Measurements from ENCODE around the gene SUCLG2.

Gene SUCLG2

DNA sequence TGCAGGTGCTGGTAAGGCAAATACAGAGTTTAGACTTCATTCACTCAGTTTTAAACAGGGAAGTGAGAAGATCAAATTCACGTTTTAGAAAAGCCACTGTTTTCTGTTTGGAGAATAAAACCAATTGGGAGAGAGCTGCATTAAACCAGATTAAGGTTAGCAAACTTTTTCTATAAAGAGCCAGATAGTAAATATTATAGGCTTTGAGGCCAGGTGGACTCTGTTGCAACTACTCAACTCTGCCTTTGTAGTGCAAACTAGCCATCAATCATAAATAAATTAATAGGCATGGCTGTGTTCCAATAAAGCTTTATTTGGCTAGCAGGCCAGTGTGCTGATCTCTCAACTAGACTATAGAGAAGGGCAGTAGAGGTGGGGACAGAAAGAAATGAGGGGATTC, 33.5 kb downstream of the SUCLG2 start:
- ATAC-seq (replicated peaks; ENCODE audit: extremely low read depth, poor library complexity, severe bottlenecking) (no peak), DNase-seq (ENCODE audit: low spot score in 2 of 2) (no peak)
- H3K27me3 Mint-ChIP-seq = no peaks in the 10 kb centered on the region
- peaks cover 41% of the 10 kb centered on the region for H3K4me1 Mint-ChIP-seq
- no peaks in the 10 kb centered on the region for H3K9me3 Mint-ChIP-seq
- H3K36me3 Mint-ChIP-seq (ENCODE audit: insufficient read depth) = peaks cover 13% of the 10 kb centered on the region
- H3K4me3 Mint-ChIP-seq = no peak overlapping the region
- peak overlapping the region; percentile 23 for H3K27ac Mint-ChIP-seq (ENCODE audit: low read depth)

DNA sequence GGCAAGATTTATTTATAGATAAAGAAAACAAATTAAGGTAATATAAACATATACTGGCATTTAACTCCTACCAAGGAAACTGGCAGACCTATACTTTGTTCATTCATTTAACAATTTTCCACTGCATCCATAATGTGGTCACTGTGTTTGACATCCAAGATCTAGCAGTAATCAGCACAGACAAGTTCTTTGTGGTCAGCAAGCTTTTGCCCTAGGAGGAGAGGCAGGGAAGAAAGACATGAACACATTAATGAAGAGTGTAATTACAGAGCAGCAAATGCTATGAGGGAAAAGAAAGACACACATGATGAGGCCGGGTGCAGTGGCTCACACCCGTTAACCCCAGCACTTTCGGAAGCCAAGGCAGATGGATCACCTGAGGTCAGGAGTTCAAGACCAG, 34.4 kb downstream of the SUCLG2 start:
- Mint-ChIP-seq H3K4me3 (no peak overlapping the region), H3K27me3 (no peaks in the 10 kb centered on the region), H3K4me1 (peaks cover 41% of the 10 kb centered on the region), H3K27ac (ENCODE audit: low read depth) (peak overlapping the region; percentile 23), H3K9me3 (no peaks in the 10 kb centered on the region), H3K36me3 (ENCODE audit: insufficient read depth) (peaks cover 13% of the 10 kb centered on the region)
- no peak for ATAC-seq (replicated peaks; ENCODE audit: extremely low read depth, poor library complexity, severe bottlenecking)
- DNase-seq (ENCODE audit: low spot score in 2 of 2) = no peak

DNA sequence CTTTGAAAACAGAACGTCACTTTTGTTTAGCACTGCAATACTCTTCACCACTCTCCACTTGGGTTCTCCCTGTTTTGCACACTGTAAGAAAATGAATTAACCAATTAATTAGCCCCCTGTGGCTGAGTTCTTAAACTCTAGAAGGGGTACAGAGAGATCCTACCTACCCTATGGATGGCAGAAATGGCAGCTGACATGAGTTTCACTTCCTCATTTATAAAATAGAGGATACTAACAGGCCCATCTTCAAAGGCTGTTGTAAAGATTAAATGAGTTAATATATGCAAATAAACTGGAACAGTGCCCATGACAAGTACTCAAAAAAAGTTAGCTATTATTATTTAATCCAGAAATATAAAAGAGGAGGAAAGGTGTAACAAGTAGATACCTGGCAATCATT, 36.9 kb downstream of the SUCLG2 start:
- H3K9me3 Mint-ChIP-seq = no peaks in the 10 kb centered on the region
- peaks cover 44% of the 10 kb centered on the region for H3K4me1 Mint-ChIP-seq
- no peak overlapping the region for H3K4me3 Mint-ChIP-seq
- H3K27ac Mint-ChIP-seq (ENCODE audit: low read depth) = no peak overlapping the region
- H3K27me3 Mint-ChIP-seq = no peaks in the 10 kb centered on the region
- H3K36me3 Mint-ChIP-seq (ENCODE audit: insufficient read depth) = peaks cover 14% of the 10 kb centered on the region
- ATAC-seq (replicated peaks; ENCODE audit: extremely low read depth, poor library complexity, severe bottlenecking) (no peak), DNase-seq (ENCODE audit: low spot score in 2 of 2) (no peak)

- ATAC-seq (replicated peaks; ENCODE audit: extremely low read depth, poor library complexity, severe bottlenecking) = no peak
- Mint-ChIP-seq H3K4me1 (peaks cover 46% of the 10 kb centered on the region), H3K27me3 (no peaks in the 10 kb centered on the region)
Observed at GRCh38 chr3:67616046-67616445, 38.4 kb downstream of the SUCLG2 start.

GRCh38 chr3:67614195-67614594, 40.2 kb downstream of the SUCLG2 start:
- no peak overlapping the region for H3K4me3 Mint-ChIP-seq
- H3K27ac Mint-ChIP-seq (ENCODE audit: low read depth) = peak overlapping the region; percentile 67
- DNase-seq (ENCODE audit: low spot score in 2 of 2) = no peak
- H3K4me1 Mint-ChIP-seq = peaks cover 39% of the 10 kb centered on the region
- H3K36me3 Mint-ChIP-seq (ENCODE audit: insufficient read depth) = peaks cover 17% of the 10 kb centered on the region
- H3K9me3 Mint-ChIP-seq = no peaks in the 10 kb centered on the region
- H3K27me3 Mint-ChIP-seq = no peaks in the 10 kb centered on the region
- ATAC-seq (replicated peaks; ENCODE audit: extremely low read depth, poor library complexity, severe bottlenecking) = no peak

More at GRCh38 chr3:67616046-67616445, 38.4 kb downstream of the SUCLG2 start:
- no peak for DNase-seq (ENCODE audit: low spot score in 2 of 2)
- no peaks in the 10 kb centered on the region for H3K9me3 Mint-ChIP-seq
- H3K27ac Mint-ChIP-seq (ENCODE audit: low read depth) = no peak overlapping the region
- peaks cover 10% of the 10 kb centered on the region for H3K36me3 Mint-ChIP-seq (ENCODE audit: insufficient read depth)
- H3K4me3 Mint-ChIP-seq = no peak overlapping the region

DNA sequence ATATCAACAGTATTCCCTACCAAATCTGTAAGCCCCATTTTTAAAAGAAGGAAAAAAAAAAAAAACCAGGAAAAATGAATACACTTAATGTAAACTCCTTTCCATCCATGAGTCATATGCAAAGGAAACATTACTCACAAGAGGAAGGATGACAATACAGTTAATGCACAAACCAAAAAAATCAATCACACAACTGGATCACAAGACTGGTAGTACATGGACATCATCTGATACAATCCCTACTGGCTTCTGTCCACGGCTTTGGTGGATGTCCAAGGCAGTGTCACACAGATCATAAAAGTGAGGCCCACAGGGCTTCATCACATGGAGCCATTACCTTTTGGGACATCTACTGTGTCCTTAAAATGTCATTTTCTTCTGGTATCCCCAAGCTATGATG, 44.0 kb downstream of the SUCLG2 start:
- Mint-ChIP-seq H3K36me3 (ENCODE audit: insufficient read depth) (peaks cover 38% of the 10 kb centered on the region), H3K4me1 (peaks cover 40% of the 10 kb centered on the region), H3K4me3 (no peak overlapping the region), H3K27ac (ENCODE audit: low read depth) (no peak overlapping the region), H3K9me3 (no peaks in the 10 kb centered on the region), H3K27me3 (no peaks in the 10 kb centered on the region)
- no peak for ATAC-seq (replicated peaks; ENCODE audit: extremely low read depth, poor library complexity, severe bottlenecking)
- no peak for DNase-seq (ENCODE audit: low spot score in 2 of 2)

- no peak for ATAC-seq (replicated peaks; ENCODE audit: extremely low read depth, poor library complexity, severe bottlenecking)
- H3K4me1 Mint-ChIP-seq = peaks cover 39% of the 10 kb centered on the region
- peaks cover 41% of the 10 kb centered on the region for H3K36me3 Mint-ChIP-seq (ENCODE audit: insufficient read depth)
- no peak for DNase-seq (ENCODE audit: low spot score in 2 of 2)
- no peak overlapping the region for H3K4me3 Mint-ChIP-seq
- no peaks in the 10 kb centered on the region for H3K27me3 Mint-ChIP-seq
- no peaks in the 10 kb centered on the region for H3K9me3 Mint-ChIP-seq
- H3K27ac Mint-ChIP-seq (ENCODE audit: low read depth) = no peak overlapping the region
Observed at GRCh38 chr3:67609709-67610108, 44.7 kb downstream of the SUCLG2 start.

DNA sequence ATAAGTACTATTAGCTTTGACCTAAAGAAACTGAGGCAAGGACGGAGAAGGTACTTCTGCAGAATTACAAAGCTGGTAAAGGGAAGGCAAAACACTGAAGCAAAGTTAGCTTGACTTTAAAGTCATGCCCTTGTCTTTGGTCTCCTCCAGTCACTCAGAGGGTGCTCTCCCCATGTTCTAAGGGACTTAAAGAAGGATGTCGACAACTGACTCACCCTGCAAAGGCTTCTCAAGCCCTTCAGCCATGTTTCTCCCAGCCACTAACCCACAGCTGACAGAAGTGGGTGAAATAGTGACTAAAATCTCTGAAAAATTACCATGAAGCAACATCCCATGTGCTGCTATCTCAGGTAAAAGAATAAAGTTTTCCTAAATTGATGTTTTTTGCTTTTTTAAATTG, 46.4 kb downstream of the SUCLG2 start:
- H3K9me3 Mint-ChIP-seq = no peaks in the 10 kb centered on the region
- no peak overlapping the region for H3K27ac Mint-ChIP-seq (ENCODE audit: low read depth)
- peaks cover 39% of the 10 kb centered on the region for H3K36me3 Mint-ChIP-seq (ENCODE audit: insufficient read depth)
- DNase-seq (ENCODE audit: low spot score in 2 of 2) = no peak
- ATAC-seq (replicated peaks; ENCODE audit: extremely low read depth, poor library complexity, severe bottlenecking) = no peak
- H3K27me3 Mint-ChIP-seq = no peaks in the 10 kb centered on the region
- no peak overlapping the region for H3K4me3 Mint-ChIP-seq
- H3K4me1 Mint-ChIP-seq = peaks cover 38% of the 10 kb centered on the region

- ATAC-seq (replicated peaks; ENCODE audit: extremely low read depth, poor library complexity, severe bottlenecking) (no peak), DNase-seq (ENCODE audit: low spot score in 2 of 2) (no peak)
- Mint-ChIP-seq H3K27ac (ENCODE audit: low read depth) (no peak overlapping the region), H3K4me1 (peaks cover 49% of the 10 kb centered on the region), H3K9me3 (no peaks in the 10 kb centered on the region), H3K27me3 (no peaks in the 10 kb centered on the region), H3K36me3 (ENCODE audit: insufficient read depth) (peaks cover 35% of the 10 kb centered on the region), H3K4me3 (no peak overlapping the region)
Observed at GRCh38 chr3:67605377-67605776, 49.0 kb downstream of the SUCLG2 start.

DNA sequence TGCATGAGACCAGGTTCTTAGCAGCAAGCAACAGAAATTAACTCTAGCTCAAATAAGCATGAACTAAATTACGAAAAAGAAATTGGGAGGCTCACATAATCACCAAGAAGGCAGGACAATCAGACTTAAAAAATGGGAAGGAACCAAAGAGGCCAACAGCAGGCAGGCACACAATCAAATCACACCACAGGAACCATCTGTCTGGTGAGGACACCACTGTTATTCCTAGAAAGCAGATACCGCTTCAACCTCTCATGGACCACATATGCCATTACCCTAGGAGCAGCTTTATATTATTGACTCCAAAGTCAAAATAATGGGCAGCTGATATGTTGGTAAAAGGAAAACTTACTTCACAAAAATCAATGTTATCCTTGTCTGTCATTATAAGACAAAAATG, 51.6 kb downstream of the SUCLG2 start:
- Mint-ChIP-seq H3K27ac (ENCODE audit: low read depth) (no peak overlapping the region), H3K36me3 (ENCODE audit: insufficient read depth) (peaks cover 16% of the 10 kb centered on the region), H3K27me3 (no peaks in the 10 kb centered on the region), H3K9me3 (no peaks in the 10 kb centered on the region), H3K4me3 (no peak overlapping the region), H3K4me1 (peaks cover 67% of the 10 kb centered on the region)
- no peak for DNase-seq (ENCODE audit: low spot score in 2 of 2)
- no peak for ATAC-seq (replicated peaks; ENCODE audit: extremely low read depth, poor library complexity, severe bottlenecking)

GRCh38 chr3:67601919-67602608, 52.3 kb downstream of the SUCLG2 start:
- DNase-seq (ENCODE audit: low spot score in 2 of 2) (no peak), ATAC-seq (replicated peaks; ENCODE audit: extremely low read depth, poor library complexity, severe bottlenecking) (no peak)
- no peaks in the 10 kb centered on the region for H3K9me3 Mint-ChIP-seq
- H3K36me3 Mint-ChIP-seq (ENCODE audit: insufficient read depth) = peaks cover 13% of the 10 kb centered on the region
- H3K4me1 Mint-ChIP-seq = peaks cover 68% of the 10 kb centered on the region
- H3K27ac Mint-ChIP-seq (ENCODE audit: low read depth) = peak overlapping the region; percentile 2
- H3K4me3 Mint-ChIP-seq = peak overlapping the region; percentile 17
- no peaks in the 10 kb centered on the region for H3K27me3 Mint-ChIP-seq

- peaks cover 10% of the 10 kb centered on the region for H3K36me3 Mint-ChIP-seq (ENCODE audit: insufficient read depth)
- no peak for DNase-seq (ENCODE audit: low spot score in 2 of 2)
- no peaks in the 10 kb centered on the region for H3K9me3 Mint-ChIP-seq
- ATAC-seq (replicated peaks; ENCODE audit: extremely low read depth, poor library complexity, severe bottlenecking) = no peak
- peaks cover 73% of the 10 kb centered on the region for H3K4me1 Mint-ChIP-seq
- no peaks in the 10 kb centered on the region for H3K27me3 Mint-ChIP-seq
- H3K27ac Mint-ChIP-seq (ENCODE audit: low read depth) = no peak overlapping the region
- H3K4me3 Mint-ChIP-seq = no peak overlapping the region
Observed at GRCh38 chr3:67601385-67601784, 53.0 kb downstream of the SUCLG2 start.

- Mint-ChIP-seq H3K4me3 (no peak overlapping the region), H3K36me3 (ENCODE audit: insufficient read depth) (peaks cover 7% of the 10 kb centered on the region), H3K27me3 (no peaks in the 10 kb centered on the region), H3K4me1 (peaks cover 74% of the 10 kb centered on the region), H3K9me3 (no peaks in the 10 kb centered on the region), H3K27ac (ENCODE audit: low read depth) (no peak overlapping the region)
- DNase-seq (ENCODE audit: low spot score in 2 of 2) = no peak
- ATAC-seq (replicated peaks; ENCODE audit: extremely low read depth, poor library complexity, severe bottlenecking) = no peak
Observed at GRCh38 chr3:67599821-67600220, 54.6 kb downstream of the SUCLG2 start.

Data from central memory CD8-positive, alpha-beta T cell (primary cell).